Right renal cortex interstitium (tissue), 3 donors: ENCODE results near the gene KCNMB4. TPM values are rescaled to one million over a fixed set of nuclear protein-coding genes. Genes with fewer than 3 reads are reported as not detected.

Experiments used
- DNase-seq, 3 donors: peaks; one replicate each; pipeline ENCODE4 v3.0.0-alpha.2; 2013; ENCODE audit warnings: low read depth in 3 of 3, low spot score in 2 of 3
- polyA plus RNA-seq, 3 donors: library from polyadenylated mRNA; unstranded; fragments of 120-200 nt; gene quantifications; one replicate each; pipeline ENCODE4 v1.2.1, GENCODE V29; 2013; ENCODE audit not compliant: insufficient read length in 3 of 3

The KCNMB4 gene
- polyA plus RNA-seq, 3 donors: 22.2 to 28.8 (median 25.1) TPM

GRCh38 chr12:70427611-70428010, 61.5 kb downstream of the KCNMB4 start:
- no peak for DNase-seq

- no peak for DNase-seq
Observed at GRCh38 chr12:70430400-70430799, 64.3 kb downstream of the KCNMB4 start.

GRCh38 chr12:70436836-70437235, 70.7 kb downstream of the KCNMB4 start:
- DNase-seq: no peak

- DNase-seq: no peak
Observed at GRCh38 chr12:70443062-70443673, 77.1 kb downstream of the KCNMB4 start.

- DNase-seq: no peak
Observed at GRCh38 chr12:70444903-70445302, 78.8 kb downstream of the KCNMB4 start.

GRCh38 chr12:70448371-70448770, 82.3 kb downstream of the KCNMB4 start:
- no peak for DNase-seq

GRCh38 chr12:70449074-70449752, 83.1 kb downstream of the KCNMB4 start:
- DNase-seq: no peak

- no peak for DNase-seq
Observed at GRCh38 chr12:70449753-70450341, 83.8 kb downstream of the KCNMB4 start.

- no peak for DNase-seq
Observed at GRCh38 chr12:70451528-70451927, 85.4 kb downstream of the KCNMB4 start.

- no peak for DNase-seq
Observed at GRCh38 chr12:70456953-70457352, 90.9 kb downstream of the KCNMB4 start.

- no peak for DNase-seq
Observed at GRCh38 chr12:70459786-70460185, 93.7 kb downstream of the KCNMB4 start.

GRCh38 chr12:70463997-70464396, 97.9 kb downstream of the KCNMB4 start:
- no peak for DNase-seq

- no peak for DNase-seq
Observed at GRCh38 chr12:70466753-70467152, 100.7 kb downstream of the KCNMB4 start.

- DNase-seq: no peak
Observed at GRCh38 chr12:70467476-70467875, 101.4 kb downstream of the KCNMB4 start.

- no peak for DNase-seq
Observed at GRCh38 chr12:70467918-70468733, 102.0 kb downstream of the KCNMB4 start.

- DNase-seq: no peak
Observed at GRCh38 chr12:70468741-70469140, 102.7 kb downstream of the KCNMB4 start.

- no peak for DNase-seq
Observed at GRCh38 chr12:70469221-70469820, 103.2 kb downstream of the KCNMB4 start.

GRCh38 chr12:70482764-70483163, 116.7 kb downstream of the KCNMB4 start:
- no peak for DNase-seq
